GM19328 (cell line): ENCODE results near the gene LMBRD1.

Experiments used
- ATAC-seq: cut with Tn5 transposase; IDR thresholded peaks from one replicate; pipeline ENCODE4 v1.9.1; 2021; ENCODE audit warnings: mild to moderate bottlenecking, moderate library complexity; ENCODE audit not compliant: unreplicated experiment

The LMBRD1 gene

DNA sequence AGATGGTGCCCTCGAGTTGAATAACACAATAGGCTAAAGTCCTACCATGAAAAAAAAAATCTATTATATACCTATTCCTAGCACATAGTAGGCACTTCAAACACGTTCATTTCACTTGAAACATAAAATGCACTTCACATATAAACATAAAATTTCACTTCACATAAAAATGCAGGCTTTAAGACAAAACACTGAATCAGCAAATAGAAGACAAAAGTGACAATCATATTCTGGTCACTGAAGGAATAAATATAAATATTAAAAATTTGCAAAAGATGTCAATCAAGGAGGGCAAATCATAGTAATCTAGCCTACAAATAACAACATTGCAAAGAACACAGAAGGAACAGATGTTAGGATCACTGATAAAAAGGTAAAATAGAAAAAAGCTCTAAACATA lies 153.1 kb downstream of the LMBRD1 start:
- no peak for ATAC-seq

DNA sequence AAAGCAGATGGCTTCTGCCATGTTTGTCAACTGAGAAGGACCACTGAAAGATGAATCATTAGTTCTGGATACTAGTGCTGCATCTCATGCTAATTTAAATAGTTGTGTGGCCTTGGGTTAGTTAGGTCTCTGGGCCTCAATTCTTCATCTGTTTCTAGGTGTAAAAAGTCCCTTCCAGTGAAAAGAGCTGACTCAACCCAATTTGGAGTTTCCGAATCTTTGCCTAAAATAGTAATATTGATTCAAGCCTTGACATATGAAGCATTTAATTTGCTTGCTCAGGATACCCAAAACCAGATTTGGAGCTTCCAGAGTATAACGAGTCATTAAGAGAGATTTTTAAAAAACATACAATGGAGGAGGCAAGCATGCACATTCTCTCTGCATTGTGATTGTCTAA lies 163.9 kb downstream of the LMBRD1 start:
- ATAC-seq, result no peak

DNA sequence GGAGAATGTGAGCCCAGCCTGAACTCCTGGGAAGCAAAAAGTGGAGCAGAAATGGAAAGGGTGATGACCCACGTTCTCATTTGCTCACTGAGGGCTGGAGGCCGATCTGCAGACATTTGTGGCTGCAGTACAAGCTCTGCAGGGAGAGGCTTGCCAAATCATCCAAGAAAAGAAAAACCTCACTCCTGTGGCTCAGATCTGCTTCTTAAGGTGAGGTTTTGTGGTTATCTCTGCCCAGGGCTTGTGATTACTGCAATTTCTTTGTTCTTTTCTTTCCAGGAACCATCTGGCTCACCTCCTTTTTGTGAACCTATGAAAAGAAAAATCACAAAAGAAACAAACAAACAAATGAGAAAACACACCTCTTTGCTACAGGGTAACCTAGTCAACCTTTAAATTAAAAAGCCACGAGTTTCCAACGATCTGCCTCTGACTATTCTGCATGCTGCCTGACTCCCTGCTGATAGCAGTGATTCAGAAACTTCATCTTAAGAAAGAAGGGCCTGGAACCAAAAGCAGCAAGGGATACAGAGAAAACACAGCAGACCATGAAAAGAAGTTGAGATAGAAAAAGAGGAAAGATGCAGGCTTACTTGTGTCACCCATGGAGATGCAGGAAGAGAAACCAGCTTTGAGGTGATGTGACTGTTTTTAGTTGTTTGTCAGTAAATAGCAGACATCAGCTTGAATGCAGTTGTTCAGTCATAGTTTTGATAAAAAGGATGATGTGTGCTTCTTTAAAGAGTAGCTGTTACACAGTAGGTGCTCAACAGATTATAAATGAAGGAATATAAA lies 165.1 kb downstream of the LMBRD1 start:
- peak; percentile 65 for ATAC-seq

DNA sequence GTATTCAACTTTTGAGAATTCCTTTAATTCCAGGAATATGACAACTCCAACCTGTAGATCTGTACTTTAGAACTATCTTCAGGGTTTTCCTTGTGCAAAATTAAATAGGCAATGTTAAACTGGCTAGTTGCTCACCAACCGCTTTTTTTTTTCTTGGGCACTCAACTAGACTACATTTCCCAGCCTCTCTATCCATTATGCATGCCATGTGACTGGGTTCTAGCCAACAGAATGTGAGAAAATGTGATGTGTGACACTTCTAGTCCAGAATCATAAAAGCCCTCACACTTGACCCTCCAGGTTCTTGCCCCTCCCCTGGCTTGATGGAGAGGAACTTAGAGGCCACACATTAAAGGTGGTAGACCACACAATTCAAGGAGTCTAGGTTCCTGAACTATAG lies 166.0 kb downstream of the LMBRD1 start:
- no peak for ATAC-seq

DNA sequence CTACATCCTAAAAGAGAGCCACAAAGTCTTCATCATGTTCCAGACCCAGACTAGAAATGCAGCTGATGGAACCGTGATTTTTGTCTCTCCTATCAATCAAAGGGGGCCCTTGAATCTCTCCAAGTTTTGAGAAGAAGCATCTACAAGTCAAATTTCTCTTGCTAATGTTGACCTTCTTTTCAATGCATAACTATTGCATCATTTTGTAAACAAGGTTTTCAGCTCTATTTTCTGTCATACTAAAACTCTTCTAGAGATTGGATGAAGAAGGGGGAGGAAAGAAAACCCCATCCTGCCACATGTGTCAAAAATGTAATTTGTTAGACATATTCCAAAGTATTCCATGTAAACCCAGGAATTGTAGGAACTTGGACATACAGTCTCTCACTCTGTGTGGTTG lies 169.2 kb downstream of the LMBRD1 start:
- ATAC-seq, result no peak

DNA sequence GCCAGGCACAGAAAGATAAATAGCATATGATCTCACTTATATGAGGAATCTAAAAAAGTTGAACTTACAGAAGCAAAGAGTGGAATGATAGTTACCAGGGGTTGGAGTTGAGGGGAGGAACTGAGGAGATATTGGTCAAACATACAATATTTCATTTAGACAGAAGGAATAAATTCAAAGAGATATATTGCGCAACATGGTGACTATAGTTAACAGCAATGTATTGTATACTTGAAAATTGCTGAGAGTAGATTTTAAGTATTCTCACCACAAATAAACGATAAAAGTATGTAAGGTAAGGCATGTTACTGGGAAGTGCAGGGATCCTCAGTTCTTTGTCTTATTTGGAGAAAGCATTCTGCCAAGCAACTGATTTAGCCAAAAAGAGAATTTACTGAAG lies 171.9 kb downstream of the LMBRD1 start:
- ATAC-seq, result no peak
